ENCODE data around the gene PTAR1.
"Not testable (repeated sequence)": the region's sequence is repeated elsewhere in the genome, so short reads cannot be mapped to it uniquely, and the experiment has no call there.

PTAR1 gene

DNA sequence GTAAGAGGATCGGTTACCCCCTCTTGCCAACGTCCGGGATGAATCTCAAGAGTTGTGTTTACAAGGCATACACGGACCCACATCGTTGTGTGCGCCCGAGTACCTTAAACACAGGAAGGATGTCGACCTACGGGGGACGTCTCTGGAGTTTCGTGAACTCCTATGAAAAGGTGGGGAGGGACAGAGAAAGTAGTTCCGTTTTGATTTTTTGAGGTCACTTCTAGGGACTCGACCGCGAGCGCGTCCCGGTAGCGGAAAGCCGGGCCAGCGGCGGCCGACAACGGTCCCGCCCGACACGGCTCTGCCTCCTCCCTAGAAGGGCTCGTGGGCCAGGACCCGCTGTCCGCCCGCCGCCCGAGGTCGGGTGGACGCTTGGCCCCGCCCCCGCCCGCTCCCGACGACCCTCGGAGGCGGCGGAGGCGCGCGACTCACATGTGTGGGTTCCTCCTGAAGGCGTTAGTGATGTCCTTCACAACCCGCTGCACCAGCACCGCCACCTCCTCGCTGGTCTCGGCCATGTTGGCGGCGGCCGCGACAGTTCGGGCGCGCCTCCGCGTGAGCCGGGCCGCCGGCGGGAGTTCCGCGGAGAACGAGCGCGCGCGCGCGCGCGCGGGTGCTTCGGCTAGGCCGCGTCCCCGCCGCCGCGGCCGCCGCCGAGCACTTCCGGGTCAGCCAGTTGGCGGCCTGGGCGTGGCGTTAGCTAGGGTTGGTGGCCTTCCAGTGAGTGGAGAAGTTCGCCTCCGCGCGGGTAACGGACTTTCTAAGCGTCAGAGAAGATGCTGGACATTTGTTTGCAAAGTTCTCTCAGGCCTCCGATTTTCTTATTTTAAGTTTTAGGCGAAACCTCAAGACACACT, at the start of gene PTAR1:
TSS of gene PTAR1 (minus strand) at position 591 of the 857 bp plus-strand sequence. CDS start at position 518, 73 bp downstream.
- H3K9ac ChIP-seq (ENCODE audit: low read length) = peak within 1 kb of the TSS; percentile 90
- H3K4me1 ChIP-seq (ENCODE audit: control insufficient read depth, low read depth, low read length) = peaks cover 44% of the 10 kb centered on the region
- H3K9me3 ChIP-seq (ENCODE audit: control insufficient read depth, low read depth, low read length) = no peaks in the 10 kb centered on the region
- H3K36me3 ChIP-seq (ENCODE audit: control insufficient read depth, low read depth, low read length) = peaks cover 13% of the 10 kb centered on the region
- no peaks in the 10 kb centered on the region for H3K27me3 ChIP-seq (ENCODE audit: control insufficient read depth, insufficient read depth, low read length)
- peak within 1 kb of the TSS; percentile 29 for H3K27ac ChIP-seq (ENCODE audit: low read length)
- peak within 1 kb of the TSS; percentile 87 for H3K4me3 ChIP-seq (ENCODE audit: low read length)

DNA sequence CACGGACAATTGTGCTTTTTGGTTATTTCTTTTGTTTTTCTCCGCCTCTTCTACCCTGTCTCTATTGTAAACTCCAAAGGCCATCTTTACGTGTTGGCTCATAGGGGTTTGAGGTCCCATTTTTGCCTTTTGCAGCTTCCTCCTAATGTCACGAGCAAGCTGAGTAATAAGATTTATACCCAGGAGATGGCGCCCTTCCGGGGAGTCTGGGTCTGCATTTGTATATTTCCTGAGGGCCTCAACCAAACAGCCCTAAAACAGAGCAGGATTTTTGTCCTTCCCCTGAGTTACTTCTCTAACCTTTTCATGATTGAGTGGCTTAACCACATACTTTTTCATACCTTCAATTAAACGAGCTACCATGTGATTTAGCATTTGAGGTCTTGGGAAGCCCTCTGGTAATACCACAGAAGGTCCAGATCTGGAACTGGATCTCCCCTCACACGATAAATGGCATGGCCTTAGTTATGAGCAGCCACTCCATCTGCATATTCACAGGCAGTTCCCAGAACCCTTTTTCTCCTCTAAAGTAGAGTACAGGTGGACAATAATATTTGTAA, 49.6 kb upstream of the PTAR1 start:
- H3K36me3 ChIP-seq (ENCODE audit: control insufficient read depth, low read depth, low read length) = no peaks in the 10 kb centered on the region
- H3K9me3 ChIP-seq (ENCODE audit: control insufficient read depth, low read depth, low read length) = no peaks in the 10 kb centered on the region
- no peaks in the 10 kb centered on the region for H3K4me1 ChIP-seq (ENCODE audit: control insufficient read depth, low read depth, low read length)
- H3K27ac ChIP-seq (ENCODE audit: low read length) = no peak overlapping the region
- H3K27me3 ChIP-seq (ENCODE audit: control insufficient read depth, insufficient read depth, low read length) = no peaks in the 10 kb centered on the region
- no peak overlapping the region for H3K4me3 ChIP-seq (ENCODE audit: low read length)
- H3K9ac ChIP-seq (ENCODE audit: low read length) = no peak overlapping the region

GRCh38 chr9:69806627-69807026, 46.8 kb upstream of the PTAR1 start:
- Histone ChIP-seq H3K4me3 (ENCODE audit: low read length) (no peak overlapping the region), H3K9me3 (ENCODE audit: control insufficient read depth, low read depth, low read length) (no peaks in the 10 kb centered on the region), H3K27me3 (ENCODE audit: control insufficient read depth, insufficient read depth, low read length) (no peaks in the 10 kb centered on the region), H3K27ac (ENCODE audit: low read length) (no peak overlapping the region), H3K9ac (ENCODE audit: low read length) (no peak overlapping the region), H3K36me3 (ENCODE audit: control insufficient read depth, low read depth, low read length) (no peaks in the 10 kb centered on the region), H3K4me1 (ENCODE audit: control insufficient read depth, low read depth, low read length) (no peaks in the 10 kb centered on the region)

DNA sequence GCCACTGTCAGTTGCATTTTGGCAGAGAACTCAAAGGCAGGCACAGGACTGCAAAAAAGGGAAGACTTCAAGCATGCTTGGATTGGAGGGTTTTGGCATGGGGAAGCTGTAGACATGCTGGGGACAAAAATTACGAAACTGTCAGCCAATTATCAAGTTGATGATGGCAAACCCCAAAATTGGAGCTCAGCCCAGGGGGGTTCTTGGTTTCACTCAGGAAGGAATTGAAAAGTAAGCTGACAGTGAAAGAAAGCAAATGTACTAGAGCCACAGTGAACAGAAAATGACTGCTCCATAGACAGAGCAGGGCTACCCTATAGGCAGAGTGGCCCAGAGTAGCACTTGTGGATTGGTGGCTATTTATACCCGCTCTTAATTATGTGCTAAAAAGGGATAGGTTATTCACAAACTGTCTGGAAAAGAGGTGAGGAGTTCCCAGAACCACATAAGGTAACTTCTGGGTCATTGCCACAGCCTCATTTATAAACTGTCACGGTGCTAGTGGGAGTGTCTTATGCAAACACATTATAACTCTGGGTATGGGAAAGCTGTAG, 46.2 kb upstream of the PTAR1 start:
- Histone ChIP-seq H3K9me3 (ENCODE audit: control insufficient read depth, low read depth, low read length) (no peaks in the 10 kb centered on the region), H3K9ac (ENCODE audit: low read length) (no peak overlapping the region), H3K4me3 (ENCODE audit: low read length) (no peak overlapping the region), H3K27me3 (ENCODE audit: control insufficient read depth, insufficient read depth, low read length) (no peaks in the 10 kb centered on the region), H3K27ac (ENCODE audit: low read length) (no peak overlapping the region), H3K4me1 (ENCODE audit: control insufficient read depth, low read depth, low read length) (no peaks in the 10 kb centered on the region), H3K36me3 (ENCODE audit: control insufficient read depth, low read depth, low read length) (no peaks in the 10 kb centered on the region)

DNA sequence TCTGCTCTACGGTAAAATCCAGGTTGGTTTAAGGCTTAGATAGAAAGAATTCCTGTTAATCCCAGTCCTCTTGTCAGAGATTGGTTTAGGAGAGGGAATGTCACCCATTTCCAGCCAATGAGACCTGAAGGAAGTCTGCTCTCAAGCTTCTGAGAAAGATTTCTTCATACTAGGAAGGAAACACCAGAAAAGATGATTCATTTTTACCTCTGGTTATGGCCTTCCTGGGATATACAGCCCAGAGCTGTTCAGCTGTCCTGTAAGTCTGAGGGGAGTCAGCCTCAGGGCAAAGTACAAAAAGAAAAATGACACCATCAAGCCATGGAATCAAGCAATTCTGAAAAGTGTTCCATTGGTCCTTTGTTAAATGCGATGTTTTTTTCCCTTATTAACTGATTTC, 42.2 kb upstream of the PTAR1 start:
- Histone ChIP-seq H3K36me3 (ENCODE audit: control insufficient read depth, low read depth, low read length) (no peaks in the 10 kb centered on the region), H3K27ac (ENCODE audit: low read length) (no peak overlapping the region), H3K4me1 (ENCODE audit: control insufficient read depth, low read depth, low read length) (no peaks in the 10 kb centered on the region), H3K9ac (ENCODE audit: low read length) (no peak overlapping the region), H3K9me3 (ENCODE audit: control insufficient read depth, low read depth, low read length) (no peaks in the 10 kb centered on the region), H3K4me3 (ENCODE audit: low read length) (no peak overlapping the region), H3K27me3 (ENCODE audit: control insufficient read depth, insufficient read depth, low read length) (no peaks in the 10 kb centered on the region)

DNA sequence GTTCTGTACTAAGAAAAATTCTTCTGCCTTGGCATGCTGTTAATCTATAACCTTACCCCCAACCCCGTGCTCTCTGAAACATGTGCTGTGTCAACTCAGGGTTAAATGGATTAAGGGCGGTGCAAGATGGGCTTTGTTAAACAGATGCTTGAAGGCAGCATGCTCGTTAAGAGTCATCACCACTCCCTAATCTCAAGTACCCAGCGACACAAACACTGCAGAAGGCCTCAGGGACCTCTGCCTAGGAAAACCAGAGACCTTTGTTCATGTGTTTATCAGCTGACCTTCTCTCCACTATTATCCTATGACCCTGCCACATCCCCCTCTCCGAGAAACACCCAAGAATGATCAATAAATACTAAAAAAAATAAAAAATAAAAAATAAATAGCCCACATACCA, 40.2 kb upstream of the PTAR1 start:
- H3K4me1 ChIP-seq (ENCODE audit: control insufficient read depth, low read depth, low read length); H3K36me3 ChIP-seq (ENCODE audit: control insufficient read depth, low read depth, low read length); H3K9me3 ChIP-seq (ENCODE audit: control insufficient read depth, low read depth, low read length); H3K4me3 ChIP-seq (ENCODE audit: low read length); H3K27me3 ChIP-seq (ENCODE audit: control insufficient read depth, insufficient read depth, low read length); H3K9ac ChIP-seq (ENCODE audit: low read length); H3K27ac ChIP-seq (ENCODE audit: low read length): not testable (repeated sequence)

DNA sequence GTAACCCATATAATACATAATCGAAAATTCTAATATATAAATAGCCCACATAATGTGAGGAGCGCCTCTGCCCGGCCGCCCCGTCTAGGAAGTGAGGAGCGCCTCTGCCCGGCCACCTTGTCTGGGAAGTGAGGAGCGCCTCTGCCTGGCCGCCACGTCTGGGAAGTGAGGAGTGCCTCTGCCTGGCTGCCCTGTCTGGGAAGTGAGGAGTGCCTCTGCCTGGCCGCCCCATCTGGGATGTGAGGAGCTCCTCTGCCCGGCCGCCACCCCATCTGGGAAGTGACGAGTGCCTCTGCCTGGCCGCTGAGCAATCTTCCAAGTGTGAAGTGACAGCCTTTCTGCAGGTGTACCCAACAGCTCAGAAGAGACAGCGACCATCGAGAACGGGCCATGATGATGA, 39.7 kb upstream of the PTAR1 start:
- H3K36me3 ChIP-seq (ENCODE audit: control insufficient read depth, low read depth, low read length); H3K4me3 ChIP-seq (ENCODE audit: low read length); H3K27me3 ChIP-seq (ENCODE audit: control insufficient read depth, insufficient read depth, low read length); H3K9ac ChIP-seq (ENCODE audit: low read length); H3K27ac ChIP-seq (ENCODE audit: low read length); H3K9me3 ChIP-seq (ENCODE audit: control insufficient read depth, low read depth, low read length); H3K4me1 ChIP-seq (ENCODE audit: control insufficient read depth, low read depth, low read length): not testable (repeated sequence)

DNA sequence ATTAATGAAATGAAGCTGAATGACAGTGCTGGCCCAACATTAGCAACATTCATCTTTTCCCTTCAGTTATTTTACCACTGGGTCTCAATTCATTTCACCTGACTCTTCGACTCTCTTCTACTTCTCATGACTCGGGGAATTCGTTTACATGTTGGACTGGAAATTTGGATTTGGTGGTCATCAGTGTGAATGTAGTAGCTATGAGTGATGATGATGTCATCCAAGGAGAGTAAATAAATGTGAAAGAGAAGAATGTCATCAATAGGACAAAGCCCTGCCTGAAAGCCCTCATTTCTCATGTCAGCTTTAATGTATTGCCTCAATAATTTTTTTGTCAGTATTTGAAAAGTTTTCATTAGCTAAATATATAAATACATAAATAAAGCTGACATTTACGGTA, 38.9 kb upstream of the PTAR1 start:
- Histone ChIP-seq H3K4me3 (ENCODE audit: low read length) (no peak overlapping the region), H3K9ac (ENCODE audit: low read length) (no peak overlapping the region), H3K4me1 (ENCODE audit: control insufficient read depth, low read depth, low read length) (no peaks in the 10 kb centered on the region), H3K27me3 (ENCODE audit: control insufficient read depth, insufficient read depth, low read length) (no peaks in the 10 kb centered on the region), H3K27ac (ENCODE audit: low read length) (no peak overlapping the region), H3K36me3 (ENCODE audit: control insufficient read depth, low read depth, low read length) (no peaks in the 10 kb centered on the region), H3K9me3 (ENCODE audit: control insufficient read depth, low read depth, low read length) (no peaks in the 10 kb centered on the region)

- Histone ChIP-seq H3K27me3 (ENCODE audit: control insufficient read depth, insufficient read depth, low read length) (no peaks in the 10 kb centered on the region), H3K27ac (ENCODE audit: low read length) (no peak overlapping the region), H3K4me3 (ENCODE audit: low read length) (no peak overlapping the region), H3K36me3 (ENCODE audit: control insufficient read depth, low read depth, low read length) (no peaks in the 10 kb centered on the region), H3K9ac (ENCODE audit: low read length) (no peak overlapping the region), H3K9me3 (ENCODE audit: control insufficient read depth, low read depth, low read length) (no peaks in the 10 kb centered on the region), H3K4me1 (ENCODE audit: control insufficient read depth, low read depth, low read length) (no peaks in the 10 kb centered on the region)
Measured at GRCh38 chr9:69797675-69798074, 37.9 kb upstream of the PTAR1 start.

GRCh38 chr9:69794356-69794755, 34.5 kb upstream of the PTAR1 start:
- H3K4me3 ChIP-seq (ENCODE audit: low read length) = no peak overlapping the region
- H3K27me3 ChIP-seq (ENCODE audit: control insufficient read depth, insufficient read depth, low read length) = no peaks in the 10 kb centered on the region
- no peak overlapping the region for H3K27ac ChIP-seq (ENCODE audit: low read length)
- H3K36me3 ChIP-seq (ENCODE audit: control insufficient read depth, low read depth, low read length) = no peaks in the 10 kb centered on the region
- no peaks in the 10 kb centered on the region for H3K4me1 ChIP-seq (ENCODE audit: control insufficient read depth, low read depth, low read length)
- H3K9me3 ChIP-seq (ENCODE audit: control insufficient read depth, low read depth, low read length) = no peaks in the 10 kb centered on the region
- no peak overlapping the region for H3K9ac ChIP-seq (ENCODE audit: low read length)

DNA sequence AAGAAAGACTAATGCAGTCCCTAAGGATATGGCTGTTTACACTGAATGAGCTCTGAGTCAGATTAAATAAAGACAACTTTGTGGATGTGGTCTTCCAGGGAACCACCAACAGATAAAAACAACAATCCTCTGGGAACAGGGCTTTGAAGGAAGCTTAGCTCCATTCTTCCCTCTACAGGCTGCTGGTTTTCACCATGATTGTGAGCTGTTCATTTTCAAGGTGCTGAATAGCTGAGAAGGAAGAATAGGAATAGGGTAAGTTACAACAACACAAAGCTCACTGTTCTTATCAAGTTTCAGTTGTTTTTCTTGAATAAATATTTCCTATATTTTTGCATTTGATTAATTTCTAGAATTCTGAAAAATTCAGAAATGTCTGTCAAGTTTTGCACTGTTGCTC, 25.9 kb upstream of the PTAR1 start:
- no peaks in the 10 kb centered on the region for H3K4me1 ChIP-seq (ENCODE audit: control insufficient read depth, low read depth, low read length)
- no peak overlapping the region for H3K4me3 ChIP-seq (ENCODE audit: low read length)
- no peaks in the 10 kb centered on the region for H3K9me3 ChIP-seq (ENCODE audit: control insufficient read depth, low read depth, low read length)
- H3K36me3 ChIP-seq (ENCODE audit: control insufficient read depth, low read depth, low read length) = no peaks in the 10 kb centered on the region
- H3K9ac ChIP-seq (ENCODE audit: low read length) = no peak overlapping the region
- no peak overlapping the region for H3K27ac ChIP-seq (ENCODE audit: low read length)
- H3K27me3 ChIP-seq (ENCODE audit: control insufficient read depth, insufficient read depth, low read length) = no peaks in the 10 kb centered on the region

DNA sequence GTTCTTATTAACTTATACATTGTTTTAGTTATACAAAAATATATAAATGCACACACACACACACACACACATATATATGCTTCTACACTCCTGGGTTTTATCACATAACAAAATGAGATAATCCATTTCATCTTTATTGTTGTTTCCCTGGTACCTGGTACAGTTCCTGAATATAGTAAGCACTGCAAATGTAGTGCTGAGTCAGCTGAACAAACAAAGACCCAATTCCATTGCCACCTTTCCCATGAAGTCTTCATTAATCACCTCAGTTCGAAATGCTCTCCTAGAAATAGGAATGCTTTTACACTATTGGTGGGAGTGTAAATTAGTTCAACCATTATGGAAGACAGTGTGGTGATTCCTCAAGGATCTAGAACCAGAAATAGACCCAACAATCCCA, 13.4 kb upstream of the PTAR1 start:
- no peak overlapping the region for H3K9ac ChIP-seq (ENCODE audit: low read length)
- no peaks in the 10 kb centered on the region for H3K36me3 ChIP-seq (ENCODE audit: control insufficient read depth, low read depth, low read length)
- H3K4me1 ChIP-seq (ENCODE audit: control insufficient read depth, low read depth, low read length) = no peaks in the 10 kb centered on the region
- H3K4me3 ChIP-seq (ENCODE audit: low read length) = no peak overlapping the region
- H3K9me3 ChIP-seq (ENCODE audit: control insufficient read depth, low read depth, low read length) = no peaks in the 10 kb centered on the region
- H3K27ac ChIP-seq (ENCODE audit: low read length) = no peak overlapping the region
- H3K27me3 ChIP-seq (ENCODE audit: control insufficient read depth, insufficient read depth, low read length) = no peaks in the 10 kb centered on the region

Data from iPS-18a (cell line).